GM18520 (cell line): ENCODE measurements around the gene KLHL21.
"Not testable (repeated sequence)": the region's sequence is repeated elsewhere in the genome, so short reads cannot be mapped to it uniquely, and the experiment has no call there.

Experiments
- ATAC-seq: cut with Tn5 transposase; IDR thresholded peaks from one replicate; pipeline ENCODE4 v1.9.1; 2021; ENCODE audit not compliant: unreplicated experiment

Gene KLHL21, protein sequence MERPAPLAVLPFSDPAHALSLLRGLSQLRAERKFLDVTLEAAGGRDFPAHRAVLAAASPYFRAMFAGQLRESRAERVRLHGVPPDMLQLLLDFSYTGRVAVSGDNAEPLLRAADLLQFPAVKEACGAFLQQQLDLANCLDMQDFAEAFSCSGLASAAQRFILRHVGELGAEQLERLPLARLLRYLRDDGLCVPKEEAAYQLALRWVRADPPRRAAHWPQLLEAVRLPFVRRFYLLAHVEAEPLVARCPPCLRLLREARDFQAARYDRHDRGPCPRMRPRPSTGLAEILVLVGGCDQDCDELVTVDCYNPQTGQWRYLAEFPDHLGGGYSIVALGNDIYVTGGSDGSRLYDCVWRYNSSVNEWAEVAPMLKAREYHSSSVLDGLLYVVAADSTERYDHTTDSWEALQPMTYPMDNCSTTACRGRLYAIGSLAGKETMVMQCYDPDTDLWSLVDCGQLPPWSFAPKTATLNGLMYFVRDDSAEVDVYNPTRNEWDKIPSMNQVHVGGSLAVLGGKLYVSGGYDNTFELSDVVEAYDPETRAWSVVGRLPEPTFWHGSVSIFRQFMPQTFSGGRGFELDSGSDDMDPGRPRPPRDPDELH

DNA sequence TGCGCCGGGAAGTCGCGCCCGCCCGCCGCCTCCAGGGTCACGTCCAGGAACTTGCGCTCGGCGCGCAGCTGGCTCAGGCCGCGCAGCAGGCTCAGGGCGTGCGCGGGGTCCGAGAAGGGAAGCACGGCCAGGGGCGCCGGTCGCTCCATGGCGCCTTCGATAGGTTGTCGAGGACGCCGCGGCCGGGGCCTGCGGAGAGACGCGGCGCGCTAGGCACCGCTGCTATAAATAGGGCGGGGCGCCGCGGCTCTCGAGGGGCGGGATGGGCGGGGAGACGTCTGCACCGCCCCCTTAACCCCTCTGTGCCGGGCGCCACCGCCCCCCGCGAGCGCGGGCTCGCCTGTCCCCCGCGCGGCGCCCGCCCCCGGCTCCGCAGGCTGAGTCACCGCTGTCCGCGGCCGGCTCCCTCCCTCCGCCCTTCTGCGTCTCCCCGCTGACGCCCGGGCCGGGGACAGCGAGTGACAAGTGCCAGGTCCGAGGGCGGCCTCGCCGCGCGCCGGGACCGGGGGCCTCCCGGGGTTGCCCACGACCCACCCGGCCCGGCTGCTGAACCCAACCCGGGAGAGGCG, at the start of gene KLHL21:
Gene KLHL21, minus strand, starts transcription at position 201 of the 569 bp plus-strand sequence. Its CDS starts 52 bp downstream, at position 149.
- ATAC-seq, result peak; percentile 47

DNA sequence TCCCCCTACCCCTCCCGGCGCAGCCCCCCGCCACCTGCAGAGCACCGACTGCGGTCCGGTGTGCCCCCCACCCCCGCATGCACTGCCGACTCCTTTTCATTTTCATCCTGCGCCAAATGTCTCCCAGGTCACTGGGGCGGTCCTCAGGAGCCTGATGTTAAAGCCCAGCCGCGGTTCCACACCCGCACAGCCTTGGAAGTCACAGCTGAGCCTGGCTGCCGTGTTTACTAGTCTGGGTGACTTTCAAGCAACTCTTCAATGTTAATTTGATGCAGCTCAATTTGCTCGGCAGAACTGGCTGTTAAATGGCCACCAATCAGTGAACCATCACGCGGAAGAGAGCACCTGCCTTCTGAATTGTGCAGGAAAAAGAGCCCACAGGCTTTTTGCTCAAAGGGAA, 49.2 kb upstream of the KLHL21 start:
- no peak for ATAC-seq

DNA sequence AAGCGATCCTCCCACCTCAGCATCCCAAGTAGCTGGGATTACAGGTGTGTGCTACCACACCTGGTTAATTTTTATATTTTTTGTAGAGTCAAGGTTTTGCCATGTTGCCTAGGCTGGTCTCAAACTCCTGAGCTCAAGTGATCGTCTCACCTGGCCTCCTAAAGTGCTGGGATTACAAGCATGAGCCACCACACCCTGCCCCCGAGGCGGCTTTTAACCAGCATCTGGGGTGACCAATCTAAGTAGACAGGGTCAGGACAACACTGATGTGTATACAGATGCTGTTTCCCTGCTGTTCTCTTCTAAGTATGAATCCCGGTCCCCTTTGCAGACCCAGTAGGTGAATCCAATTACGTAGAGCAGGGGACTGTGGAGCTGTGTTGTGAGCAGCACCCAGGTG, 45.9 kb upstream of the KLHL21 start:
- ATAC-seq, result no peak

DNA sequence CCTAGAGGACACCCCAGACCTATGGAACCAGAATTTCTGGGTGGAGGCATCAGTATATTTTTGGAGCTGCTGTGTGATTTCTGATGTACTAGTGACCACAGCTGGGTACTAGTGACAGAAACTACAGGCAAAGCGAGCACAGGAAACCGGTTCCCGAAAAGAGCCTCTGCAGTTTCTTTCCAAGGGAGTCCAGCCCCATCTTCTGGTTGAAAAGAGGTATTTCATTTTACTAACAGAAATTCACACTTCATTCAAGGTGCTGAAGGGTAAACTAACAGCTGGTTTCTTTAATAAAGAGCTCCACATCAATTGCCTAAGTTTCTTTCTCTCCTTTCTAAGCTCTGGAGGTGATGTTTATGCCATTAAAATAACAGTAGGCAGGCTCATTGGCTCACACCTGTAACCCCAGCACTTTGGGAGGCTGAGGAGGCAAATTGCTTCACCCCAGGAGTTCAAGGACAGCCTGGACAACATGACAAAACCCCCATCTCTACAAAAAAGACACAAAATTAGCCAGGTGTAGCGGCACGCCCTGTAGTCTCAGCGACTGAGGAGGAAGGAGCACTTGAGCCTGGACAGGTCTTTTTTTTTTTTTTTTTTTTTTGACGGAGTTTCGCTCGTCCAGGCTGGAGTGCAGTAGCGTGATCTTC, 44.0 kb upstream of the KLHL21 start:
- ATAC-seq, result no peak

DNA sequence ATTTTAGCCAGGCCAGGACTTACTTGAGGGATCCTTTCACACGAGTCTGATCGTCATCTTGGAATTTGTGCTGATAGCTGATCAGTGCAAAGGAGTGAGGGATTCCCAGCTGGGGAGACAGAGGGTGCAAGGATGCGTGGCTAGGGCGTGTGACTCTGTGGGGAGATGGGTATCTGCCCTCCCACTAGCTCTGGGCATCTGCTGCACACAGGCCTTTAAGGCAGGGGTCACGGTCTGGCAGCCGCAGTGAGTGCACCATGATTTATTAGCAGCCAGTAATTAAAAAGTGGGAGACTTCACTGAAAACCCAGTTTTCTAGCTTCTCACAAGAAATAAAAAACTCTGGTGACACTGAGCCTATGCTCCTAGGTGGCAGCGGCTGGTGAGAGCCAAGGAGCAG, 42.3 kb upstream of the KLHL21 start:
- no peak for ATAC-seq

DNA sequence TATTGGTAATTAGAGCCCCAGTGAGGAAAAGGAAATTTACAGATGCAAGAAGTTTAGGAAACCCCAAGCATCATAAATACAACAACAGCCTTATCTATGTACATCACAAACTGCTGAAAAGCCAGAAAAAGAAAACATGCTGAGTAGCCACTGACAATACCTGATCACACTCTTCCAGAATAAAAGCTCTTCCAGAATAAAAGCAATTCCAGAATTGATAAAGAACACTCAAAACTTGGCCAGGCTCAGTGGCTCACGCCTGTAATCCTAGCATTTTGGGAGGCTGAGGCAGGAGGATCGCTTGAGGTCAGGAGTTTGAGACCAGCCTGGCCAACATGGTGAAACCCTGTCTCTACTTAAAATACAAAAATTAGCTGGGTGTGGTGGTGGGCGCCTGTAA, 38.2 kb upstream of the KLHL21 start:
- not testable (repeated sequence) for ATAC-seq

DNA sequence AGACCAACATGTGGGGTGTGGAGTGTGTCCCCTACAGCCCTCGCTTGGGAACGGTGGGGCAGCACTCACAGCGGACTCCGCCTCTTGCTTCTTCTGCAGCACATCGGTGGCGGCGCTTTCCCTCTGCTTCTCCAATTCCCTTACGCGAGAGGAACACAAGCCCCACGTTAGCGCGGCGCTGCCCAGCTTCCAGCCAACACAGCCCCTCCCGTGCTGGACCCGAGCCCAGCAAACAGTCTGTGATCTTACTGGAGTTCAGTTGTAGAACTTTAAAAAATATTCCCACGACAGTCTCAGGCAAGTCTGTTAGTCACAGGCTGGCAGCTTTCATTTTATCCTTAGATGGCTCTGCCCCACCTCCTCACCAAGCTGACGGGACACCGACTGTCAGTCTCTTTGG, 35.6 kb upstream of the KLHL21 start:
- ATAC-seq, result no peak

DNA sequence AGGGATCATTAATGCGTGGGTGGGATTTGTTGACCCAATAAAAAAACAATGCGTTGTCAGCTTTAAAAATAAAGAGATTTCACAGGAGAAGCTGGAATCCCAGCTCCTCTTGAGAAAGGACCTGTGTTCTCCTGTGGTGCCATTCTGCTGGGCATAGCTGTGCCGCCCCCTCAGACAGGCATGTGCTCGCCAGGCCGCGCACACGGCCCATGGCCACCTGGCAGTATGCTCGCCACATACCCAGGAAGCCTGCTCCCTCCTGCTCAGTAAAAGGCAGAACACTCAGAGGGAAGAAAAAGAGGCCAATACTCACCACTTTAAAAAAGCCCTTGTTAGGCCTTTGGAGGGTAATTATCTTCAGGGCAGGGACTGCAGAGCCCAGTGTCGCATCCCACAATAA, 35.1 kb upstream of the KLHL21 start:
- no peak for ATAC-seq

DNA sequence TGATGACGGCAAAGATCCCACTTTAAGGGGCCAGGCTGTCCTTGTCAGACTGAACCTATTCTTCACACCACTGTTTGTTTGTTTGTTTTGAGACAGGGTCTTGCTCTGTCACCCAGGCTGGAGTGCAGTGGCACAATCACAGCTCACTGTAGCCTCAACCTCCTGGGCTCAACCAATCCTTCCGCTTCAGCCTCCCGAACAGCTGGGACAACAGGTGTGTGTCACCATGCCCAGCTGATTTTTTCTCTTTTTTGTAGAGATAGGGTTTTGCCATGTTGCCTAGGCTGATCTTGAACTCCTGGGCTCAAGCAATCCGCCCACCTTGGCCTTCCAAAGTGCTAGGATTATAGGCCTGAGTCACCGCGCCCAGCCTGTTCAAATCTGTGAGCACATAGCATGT, 34.1 kb upstream of the KLHL21 start:
- not testable (repeated sequence) for ATAC-seq

DNA sequence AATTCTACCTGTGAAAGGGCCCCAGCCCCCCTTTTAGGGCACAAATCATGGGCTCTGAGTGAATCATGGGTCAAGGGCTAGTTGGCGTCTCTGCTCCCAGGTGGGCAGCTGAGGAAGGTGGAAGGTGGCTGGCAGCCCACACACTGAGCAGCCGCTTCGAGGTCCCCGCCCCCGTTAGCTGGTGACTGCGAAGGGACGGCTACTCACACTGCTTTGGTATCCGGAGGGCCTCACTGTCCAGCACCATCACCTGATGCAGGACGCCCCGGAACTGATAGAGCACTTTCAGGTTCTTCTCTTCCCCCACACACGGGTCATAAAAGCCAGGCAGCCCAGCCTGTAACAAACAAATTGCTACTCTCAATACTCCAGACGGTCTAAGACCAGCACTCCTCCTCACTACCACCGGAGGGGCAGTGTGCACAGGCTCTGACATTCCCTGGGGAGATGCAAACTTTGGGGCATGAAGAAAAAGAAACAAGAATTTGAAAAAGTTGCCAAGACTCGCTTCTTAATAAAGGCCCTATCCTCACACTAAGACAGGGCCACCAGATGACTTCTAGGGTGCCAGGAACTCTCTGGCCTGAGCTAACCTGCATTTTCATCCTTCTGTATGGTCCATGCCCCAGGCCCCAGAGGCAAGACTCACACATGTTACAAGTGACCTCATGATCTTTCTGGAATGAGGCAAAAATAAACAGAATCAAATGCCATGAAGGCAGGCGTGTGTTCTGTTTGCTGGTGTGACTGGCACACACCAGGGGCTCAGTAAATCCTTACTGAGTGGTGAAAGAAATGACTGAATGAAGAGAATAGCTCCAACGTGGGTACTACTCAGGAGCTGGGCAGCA, 33.5 kb upstream of the KLHL21 start:
- no peak for ATAC-seq

DNA sequence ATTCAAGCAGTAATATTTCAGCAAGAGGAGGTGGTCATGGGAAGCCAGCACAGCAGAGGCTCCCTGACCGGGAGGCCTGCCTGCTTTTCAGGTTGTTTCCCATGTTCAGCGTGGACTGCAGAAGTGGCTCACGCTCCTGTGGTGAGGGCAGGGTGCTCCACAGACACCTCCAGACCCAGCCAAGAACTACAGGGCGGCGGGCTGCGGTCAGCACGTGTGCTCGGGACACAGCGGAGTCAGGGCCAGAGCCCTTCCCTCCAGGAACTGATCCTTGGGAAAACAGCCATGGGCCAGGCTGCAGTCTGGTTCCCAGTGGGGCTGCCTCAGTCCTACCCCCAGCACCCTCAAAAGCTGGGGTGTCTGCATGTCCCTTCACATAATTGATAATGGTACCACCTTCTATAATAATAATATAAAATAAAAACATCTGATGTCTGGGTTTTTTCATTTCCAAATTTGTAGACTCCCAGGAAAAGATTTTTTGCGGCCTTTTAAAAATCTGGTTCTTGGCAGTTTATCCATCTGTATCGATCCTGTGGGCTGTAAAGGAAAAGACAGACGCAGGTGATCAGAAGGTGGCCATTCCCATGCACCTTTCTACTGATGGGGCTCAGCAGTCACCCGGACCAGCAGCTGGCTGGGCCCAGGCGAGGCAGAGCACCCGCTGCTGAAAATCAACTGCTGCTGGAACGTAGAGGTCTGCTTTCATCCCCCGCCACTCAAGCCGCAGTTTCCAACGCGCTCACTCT, 32.7 kb upstream of the KLHL21 start:
- no peak for ATAC-seq

DNA sequence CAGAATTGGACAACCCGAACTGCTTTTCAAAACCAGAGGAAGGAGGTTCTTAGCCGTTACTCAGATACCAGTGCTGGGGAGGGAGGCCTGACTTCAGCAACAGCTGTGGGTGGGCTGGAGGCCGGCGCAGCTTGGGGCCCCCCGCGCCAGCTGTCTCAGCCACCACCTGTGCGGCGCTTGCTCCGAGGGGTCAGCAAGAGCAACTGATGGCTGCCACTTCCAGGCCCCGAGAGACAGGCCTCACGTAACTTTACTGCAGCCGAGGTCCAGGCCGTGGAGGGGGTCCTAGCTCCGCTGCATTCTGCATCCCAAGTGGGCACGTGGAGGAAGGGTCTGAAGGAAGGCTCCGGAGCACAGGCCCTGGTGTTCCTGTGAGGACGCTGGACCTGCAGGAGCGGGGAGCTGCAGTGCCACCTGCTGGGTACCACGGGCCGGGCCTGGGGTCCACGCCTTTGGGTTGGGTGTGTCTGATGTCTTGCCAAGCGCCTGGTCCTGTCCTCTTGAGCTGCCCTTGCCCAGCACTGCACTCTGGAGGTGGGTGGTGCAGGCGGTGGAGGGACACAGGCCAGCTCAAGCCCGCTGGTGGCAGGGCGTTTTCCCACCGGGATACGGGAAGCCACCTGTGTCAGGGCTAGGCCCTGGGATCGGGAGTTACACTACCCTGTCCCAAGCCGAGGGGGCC, 31.8 kb upstream of the KLHL21 start:
- no peak for ATAC-seq

DNA sequence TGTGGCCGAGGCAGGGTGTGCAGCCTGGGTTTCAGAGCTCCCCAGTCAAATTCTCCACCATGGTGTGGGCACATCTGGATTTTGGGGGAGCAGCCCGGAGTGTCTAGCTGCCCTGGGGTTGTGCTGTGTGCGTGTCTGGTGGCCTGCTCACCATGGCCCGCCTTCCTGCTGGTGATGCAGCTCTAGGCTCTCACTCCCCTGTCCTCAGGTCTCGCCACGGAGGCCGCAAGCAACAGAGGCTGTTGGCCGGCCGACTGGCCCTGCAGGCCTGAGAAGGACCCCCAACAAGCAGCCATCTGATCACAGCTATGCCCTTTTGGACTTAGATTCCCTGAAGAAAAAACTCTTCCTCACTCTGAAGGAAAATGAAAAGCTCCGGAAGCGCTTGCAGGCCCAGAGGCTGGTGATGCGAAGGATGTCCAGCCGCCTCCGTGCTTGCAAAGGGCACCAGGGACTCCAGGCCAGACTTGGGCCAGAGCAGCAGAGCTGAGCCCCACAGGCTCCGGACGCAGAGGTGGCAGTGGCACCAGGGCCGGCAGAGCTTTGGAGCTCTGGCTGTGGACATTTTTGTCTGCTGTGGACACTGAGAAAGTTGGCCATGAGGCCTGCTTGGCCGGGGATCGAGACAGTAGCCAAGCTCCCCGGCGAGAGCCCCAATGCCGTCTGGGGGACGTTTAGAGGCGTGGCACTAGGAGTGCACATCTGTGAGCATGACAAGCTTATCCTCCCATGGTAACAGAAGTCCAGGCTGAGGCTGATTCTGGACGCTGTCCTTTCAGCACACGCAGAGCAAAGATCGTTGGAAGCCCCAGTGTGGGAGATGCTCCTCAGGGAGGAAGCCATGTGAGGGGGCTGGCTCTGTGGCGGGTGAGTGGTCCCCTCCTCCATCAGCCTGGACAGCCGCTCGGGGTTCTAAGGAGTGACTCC, 30.2 kb upstream of the KLHL21 start:
- ATAC-seq, result no peak

DNA sequence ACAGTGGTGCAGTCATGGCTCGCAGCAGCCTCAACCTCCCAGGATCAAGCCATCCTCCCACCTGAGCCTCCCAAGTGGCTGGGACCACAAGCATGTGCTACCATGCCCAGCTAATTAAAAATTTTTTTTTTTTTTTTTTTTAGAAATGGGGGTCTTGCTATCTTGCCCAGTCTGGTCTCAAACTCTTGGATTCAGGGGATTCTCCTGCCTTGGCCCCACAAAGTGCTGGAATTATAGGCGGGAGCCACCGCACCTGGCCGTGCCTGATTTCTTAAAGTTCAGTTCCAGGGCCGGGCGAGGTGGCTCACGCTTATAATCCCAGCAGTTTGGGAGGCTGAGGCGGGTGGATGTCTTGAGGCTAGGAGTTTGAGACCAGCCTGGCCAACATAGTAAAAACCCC, 28.4 kb upstream of the KLHL21 start:
- no peak for ATAC-seq

DNA sequence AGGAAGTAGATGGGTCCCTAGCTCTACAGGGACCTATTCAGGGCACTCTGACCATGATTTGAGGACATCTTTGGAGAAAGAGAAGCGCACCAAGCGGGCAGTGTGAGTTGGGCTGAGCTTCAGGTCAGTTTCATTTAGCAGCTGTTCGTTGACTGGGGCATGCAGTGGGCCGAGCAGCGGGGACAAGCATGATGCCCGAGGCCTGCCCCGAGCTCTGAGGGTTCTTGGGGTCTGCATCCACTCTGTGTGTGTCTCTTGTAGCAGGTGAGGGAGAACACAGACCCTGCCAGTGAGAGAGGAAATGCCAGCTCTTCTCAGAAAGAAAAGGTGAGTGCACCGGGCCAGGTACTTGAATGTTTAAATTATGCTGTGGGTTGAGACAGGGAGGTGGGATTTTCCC, 27.4 kb upstream of the KLHL21 start:
- no peak for ATAC-seq

DNA sequence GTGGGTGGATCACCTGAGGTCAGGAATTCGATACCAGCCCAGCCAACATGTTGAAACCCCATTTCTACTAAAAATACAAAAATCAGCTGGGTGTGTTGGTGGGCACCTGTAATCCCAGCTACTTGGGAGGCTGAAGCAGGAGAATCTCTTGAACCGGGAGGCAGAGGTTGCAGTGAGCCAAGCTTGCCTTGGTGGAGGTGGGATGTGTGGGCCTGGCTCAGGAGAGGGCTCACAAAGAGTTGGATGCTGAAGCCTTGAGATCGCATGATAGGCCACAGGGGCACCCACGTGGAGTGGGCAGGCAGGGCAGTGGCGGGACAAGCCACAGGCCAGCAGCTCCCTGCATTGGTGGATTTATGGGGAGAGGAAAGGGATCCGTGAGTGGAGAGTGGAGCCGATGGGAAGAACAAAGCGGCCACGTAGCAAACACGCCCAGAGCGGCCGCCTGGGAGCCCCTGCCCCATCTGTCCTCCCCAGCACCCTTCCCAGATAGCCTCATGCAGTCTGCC, 26.4 kb upstream of the KLHL21 start:
- ATAC-seq, result no peak

DNA sequence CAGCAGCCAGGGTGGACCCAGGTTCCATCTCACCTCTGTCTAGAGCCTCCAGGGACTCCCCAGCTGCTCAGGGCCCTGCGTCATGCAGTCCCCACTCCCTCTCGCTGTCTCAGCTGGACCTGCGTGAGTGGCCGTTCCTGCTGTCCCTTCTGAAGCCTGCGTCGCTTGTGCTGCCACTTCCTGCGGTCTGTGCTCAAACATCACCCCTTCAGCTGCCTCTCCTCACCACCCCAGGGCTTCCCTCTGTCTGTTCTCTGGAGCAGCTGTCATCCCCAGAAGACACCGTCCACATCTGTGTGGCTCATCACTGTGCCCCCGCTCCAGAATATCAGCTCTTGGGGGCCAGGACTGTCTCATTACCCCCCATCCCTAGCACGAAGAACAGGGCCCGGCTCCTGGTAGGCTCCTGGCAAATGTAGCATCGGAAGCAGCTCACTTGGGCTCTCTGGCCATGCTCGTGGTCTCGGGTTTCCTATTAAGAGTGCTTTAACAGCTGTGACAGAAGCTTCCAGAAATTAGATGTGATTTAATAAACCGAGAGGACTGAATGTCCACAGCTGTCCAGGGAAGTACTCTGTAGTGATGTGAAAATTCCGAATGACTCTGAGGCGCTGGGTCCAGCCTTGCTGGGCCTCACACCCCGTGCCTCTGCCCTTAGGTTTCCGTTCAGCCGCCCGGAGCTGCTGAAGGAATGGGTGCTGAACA, 25.3 kb upstream of the KLHL21 start:
- ATAC-seq, result no peak

DNA sequence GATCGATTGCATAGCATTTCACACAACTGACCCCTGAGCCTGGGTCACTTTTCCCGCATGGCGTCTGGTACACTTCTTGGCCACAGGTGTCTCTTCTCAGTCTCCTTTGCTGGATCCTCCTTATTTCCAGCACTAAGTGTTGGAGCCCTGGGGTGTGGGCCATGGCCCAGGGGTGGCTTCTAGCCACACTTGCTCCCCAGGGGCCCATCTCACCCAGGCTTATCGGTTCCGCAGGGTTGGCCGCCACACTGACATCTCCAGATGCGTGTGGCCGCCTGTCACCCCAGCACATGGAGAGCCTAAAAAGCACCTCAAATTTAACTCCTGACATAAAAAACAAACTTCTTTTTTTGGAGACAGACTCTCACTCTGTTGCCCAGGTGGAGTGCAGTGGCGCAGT, 24.4 kb upstream of the KLHL21 start:
- ATAC-seq, result no peak
